HL-60 (cell line): ENCODE measurements around the gene IRS1.

Experiments
- DNase-seq, 2 experiments: peaks; one replicate each; pipeline ENCODE4 v3.0.0-alpha.2; 2010 to 2020; ENCODE audit warnings: low read depth in 1 of 2, low spot score in 1 of 2
- H3K27ac ChIP-seq: fragments of 250-450 bp; sonication (Bioruptor Pico); replicated peaks from 2 replicates; pipeline ENCODE4 v1.5.1; 2020; ENCODE audit warnings: mild to moderate bottlenecking, moderate library complexity
- H3K27me3 ChIP-seq: fragments of 250-450 bp; sonication (Bioruptor Pico); 2 replicates; pipeline ENCODE4 v1.5.1; 2021; ENCODE audit warnings: mild to moderate bottlenecking, moderate library complexity; ENCODE audit not compliant: insufficient read depth, poor library complexity, severe bottlenecking
- H3K4me3 ChIP-seq: replicated peaks from 2 replicates; pipeline ENCODE4 v1.5.1; 2011; ENCODE audit warnings: mild to moderate bottlenecking, control low read depth, low read length; ENCODE audit not compliant: insufficient read depth
- GABPA ChIP-seq: IDR thresholded peaks from 2 replicates; pipeline ENCODE4 v1.6.1; 2012; ENCODE audit warnings: low read depth
- POLR2AphosphoS5 ChIP-seq: IDR thresholded peaks from 2 replicates; pipeline ENCODE4 v1.6.1; 2012; ENCODE audit warnings: low read depth
- SPI1 ChIP-seq: IDR thresholded peaks from 2 replicates; pipeline ENCODE4 v1.6.1; 2012; ENCODE audit warnings: low read depth, mild to moderate bottlenecking, borderline replicate concordance
- TF ChIP-seq, protein P1 (sequence below): IDR thresholded peaks from one replicate; pipeline ENCODE4 v1.5.1; 2011; ENCODE audit warnings: low read length, control low read depth, inconsistent platforms; ENCODE audit not compliant: insufficient read depth
- TF ChIP-seq, protein P2 (sequence below): IDR thresholded peaks from 2 replicates; pipeline ENCODE4 v1.6.1; 2012; ENCODE audit warnings: low read depth; ENCODE audit not compliant: insufficient replicate concordance

Gene IRS1

DNA sequence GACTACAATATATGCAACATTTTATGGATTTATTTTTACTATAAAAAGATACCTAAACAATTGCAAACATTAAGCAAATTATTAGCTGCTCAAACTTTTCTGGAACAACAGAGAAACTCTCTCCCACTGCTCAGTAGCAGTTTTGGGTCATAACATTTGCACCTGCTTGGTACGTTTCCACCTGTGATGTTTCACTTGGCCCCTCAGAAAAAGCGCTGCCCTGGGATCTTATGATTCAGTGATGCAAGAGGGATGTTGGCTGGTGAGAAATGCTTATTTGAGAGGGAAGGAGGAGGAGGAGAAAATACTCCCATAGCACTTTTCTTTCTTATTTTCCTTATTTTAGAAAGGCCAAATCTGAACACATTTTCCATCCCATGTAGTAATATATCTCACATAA, 9.2 kb downstream of the IRS1 start:
- H3K27me3 ChIP-seq, result no peaks in the 10 kb centered on the region
- no peak for DNase-seq
- no peak overlapping the region for H3K4me3 ChIP-seq
- H3K27ac ChIP-seq, result no peak overlapping the region
- no peak for TF ChIP-seq POLR2AphosphoS5
- TF ChIP-seq, protein P1, sequence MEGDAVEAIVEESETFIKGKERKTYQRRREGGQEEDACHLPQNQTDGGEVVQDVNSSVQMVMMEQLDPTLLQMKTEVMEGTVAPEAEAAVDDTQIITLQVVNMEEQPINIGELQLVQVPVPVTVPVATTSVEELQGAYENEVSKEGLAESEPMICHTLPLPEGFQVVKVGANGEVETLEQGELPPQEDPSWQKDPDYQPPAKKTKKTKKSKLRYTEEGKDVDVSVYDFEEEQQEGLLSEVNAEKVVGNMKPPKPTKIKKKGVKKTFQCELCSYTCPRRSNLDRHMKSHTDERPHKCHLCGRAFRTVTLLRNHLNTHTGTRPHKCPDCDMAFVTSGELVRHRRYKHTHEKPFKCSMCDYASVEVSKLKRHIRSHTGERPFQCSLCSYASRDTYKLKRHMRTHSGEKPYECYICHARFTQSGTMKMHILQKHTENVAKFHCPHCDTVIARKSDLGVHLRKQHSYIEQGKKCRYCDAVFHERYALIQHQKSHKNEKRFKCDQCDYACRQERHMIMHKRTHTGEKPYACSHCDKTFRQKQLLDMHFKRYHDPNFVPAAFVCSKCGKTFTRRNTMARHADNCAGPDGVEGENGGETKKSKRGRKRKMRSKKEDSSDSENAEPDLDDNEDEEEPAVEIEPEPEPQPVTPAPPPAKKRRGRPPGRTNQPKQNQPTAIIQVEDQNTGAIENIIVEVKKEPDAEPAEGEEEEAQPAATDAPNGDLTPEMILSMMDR, result no peak
- no peak for TF ChIP-seq SPI1
- TF ChIP-seq GABPA, result no peak
- TF ChIP-seq, protein P2, sequence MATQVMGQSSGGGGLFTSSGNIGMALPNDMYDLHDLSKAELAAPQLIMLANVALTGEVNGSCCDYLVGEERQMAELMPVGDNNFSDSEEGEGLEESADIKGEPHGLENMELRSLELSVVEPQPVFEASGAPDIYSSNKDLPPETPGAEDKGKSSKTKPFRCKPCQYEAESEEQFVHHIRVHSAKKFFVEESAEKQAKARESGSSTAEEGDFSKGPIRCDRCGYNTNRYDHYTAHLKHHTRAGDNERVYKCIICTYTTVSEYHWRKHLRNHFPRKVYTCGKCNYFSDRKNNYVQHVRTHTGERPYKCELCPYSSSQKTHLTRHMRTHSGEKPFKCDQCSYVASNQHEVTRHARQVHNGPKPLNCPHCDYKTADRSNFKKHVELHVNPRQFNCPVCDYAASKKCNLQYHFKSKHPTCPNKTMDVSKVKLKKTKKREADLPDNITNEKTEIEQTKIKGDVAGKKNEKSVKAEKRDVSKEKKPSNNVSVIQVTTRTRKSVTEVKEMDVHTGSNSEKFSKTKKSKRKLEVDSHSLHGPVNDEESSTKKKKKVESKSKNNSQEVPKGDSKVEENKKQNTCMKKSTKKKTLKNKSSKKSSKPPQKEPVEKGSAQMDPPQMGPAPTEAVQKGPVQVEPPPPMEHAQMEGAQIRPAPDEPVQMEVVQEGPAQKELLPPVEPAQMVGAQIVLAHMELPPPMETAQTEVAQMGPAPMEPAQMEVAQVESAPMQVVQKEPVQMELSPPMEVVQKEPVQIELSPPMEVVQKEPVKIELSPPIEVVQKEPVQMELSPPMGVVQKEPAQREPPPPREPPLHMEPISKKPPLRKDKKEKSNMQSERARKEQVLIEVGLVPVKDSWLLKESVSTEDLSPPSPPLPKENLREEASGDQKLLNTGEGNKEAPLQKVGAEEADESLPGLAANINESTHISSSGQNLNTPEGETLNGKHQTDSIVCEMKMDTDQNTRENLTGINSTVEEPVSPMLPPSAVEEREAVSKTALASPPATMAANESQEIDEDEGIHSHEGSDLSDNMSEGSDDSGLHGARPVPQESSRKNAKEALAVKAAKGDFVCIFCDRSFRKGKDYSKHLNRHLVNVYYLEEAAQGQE, result no peak

DNA sequence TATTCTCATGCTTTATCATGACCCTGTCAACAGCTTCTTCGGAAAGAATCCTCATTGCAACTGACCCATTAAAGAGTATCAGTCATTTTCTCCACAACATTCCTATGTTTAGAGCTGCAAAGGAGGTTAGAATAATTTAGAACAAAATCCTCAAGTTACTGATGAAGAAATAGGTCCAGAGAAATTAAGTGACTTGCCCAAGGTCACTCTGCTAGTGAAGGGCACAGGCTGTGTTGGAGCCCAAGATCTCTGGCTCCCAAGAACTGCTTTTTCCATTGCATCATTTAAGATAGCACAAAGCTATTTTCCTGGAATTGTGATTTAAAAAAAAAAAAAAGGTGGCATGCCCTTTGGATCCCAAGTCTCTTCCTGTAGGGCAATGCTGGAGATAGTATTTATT, 9.6 kb downstream of the IRS1 start:
- Histone ChIP-seq H3K4me3 (no peak overlapping the region), H3K27ac (no peak overlapping the region), H3K27me3 (no peaks in the 10 kb centered on the region)
- TF ChIP-seq, protein P2, result no peak
- no peak for TF ChIP-seq GABPA
- no peak for TF ChIP-seq POLR2AphosphoS5
- TF ChIP-seq, protein P1, result no peak
- TF ChIP-seq SPI1, result no peak
- no peak for DNase-seq

DNA sequence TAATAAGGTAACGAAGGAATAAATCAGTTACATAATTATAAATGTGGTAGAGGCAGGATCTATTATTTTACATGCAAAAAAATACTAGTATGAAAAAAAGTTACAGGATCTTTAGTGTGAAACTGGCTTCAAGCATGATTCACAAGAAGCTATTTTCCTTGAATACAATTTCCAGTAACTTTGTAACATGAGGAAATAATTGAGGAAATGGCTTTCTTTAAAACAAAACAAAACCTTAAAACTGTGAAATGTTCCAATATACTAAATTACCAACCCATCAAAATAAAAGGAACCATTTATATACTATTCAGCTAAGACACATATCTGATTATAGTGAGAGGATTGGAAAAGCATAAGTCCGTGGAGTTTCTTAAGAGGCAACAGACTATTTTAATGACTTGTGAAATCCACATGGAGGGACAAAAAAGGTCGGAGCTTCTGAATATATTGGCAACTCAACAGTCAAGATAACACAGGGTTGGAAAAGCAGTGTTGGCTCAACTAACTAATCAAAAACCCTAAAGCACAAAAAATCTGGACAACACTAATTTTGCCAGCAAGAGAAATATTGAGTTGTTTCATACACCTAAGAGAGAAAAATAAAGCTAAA, 10.6 kb downstream of the IRS1 start:
- Histone ChIP-seq H3K27me3 (no peaks in the 10 kb centered on the region), H3K4me3 (no peak overlapping the region), H3K27ac (no peak overlapping the region)
- DNase-seq, result no peak
- TF ChIP-seq, protein P1, result no peak
- TF ChIP-seq, protein P2, result no peak
- TF ChIP-seq SPI1 (no peak), GABPA (no peak), POLR2AphosphoS5 (no peak)
